ENCODE data around the gene DOK6.

DOK6 gene

GRCh38 chr18:69490813-69491212 lies 90.1 kb downstream of the DOK6 start:
- no peak overlapping the region for H3K4me3 ChIP-seq (replicated peaks in 1 of 2; ENCODE audit: low read depth in 2 of 2, low read length in 2 of 2)
- DNase-seq (ENCODE audit: low read depth in 2 of 2): peak; percentile 48 to 49
- no peak for TF ChIP-seq CTCF (IDR thresholded peaks at IDR 0.05; ENCODE audit: low read depth, low read length)

DNA sequence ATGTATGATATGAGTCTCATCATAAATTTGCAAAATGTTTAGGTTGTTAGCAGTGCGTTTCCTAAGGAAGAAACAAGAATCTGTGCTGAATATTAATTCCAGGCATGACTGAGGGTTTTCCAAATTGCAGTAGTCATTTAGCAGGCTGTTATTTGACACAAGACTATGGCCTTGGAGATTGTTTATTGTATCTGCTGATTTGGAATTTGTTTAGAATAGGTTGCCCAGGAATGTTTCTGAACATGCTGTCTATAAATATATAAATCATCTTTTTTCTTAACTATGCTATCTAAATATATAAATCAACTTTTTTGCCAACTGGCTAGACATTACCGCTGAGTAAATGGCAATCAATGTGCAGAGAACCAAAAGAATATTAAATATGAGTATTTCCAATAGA lies 90.9 kb downstream of the DOK6 start:
- DNase-seq (ENCODE audit: low read depth in 2 of 2): no peak
- no peak for TF ChIP-seq CTCF (IDR thresholded peaks at IDR 0.05; ENCODE audit: low read depth, low read length)
- no peak overlapping the region for H3K4me3 ChIP-seq (replicated peaks in 1 of 2; ENCODE audit: low read depth in 2 of 2, low read length in 2 of 2)

GRCh38 chr18:69492861-69493260 lies 92.2 kb downstream of the DOK6 start:
- no peak for TF ChIP-seq CTCF (IDR thresholded peaks at IDR 0.05; ENCODE audit: low read depth, low read length)
- no peak overlapping the region for H3K4me3 ChIP-seq (replicated peaks in 1 of 2; ENCODE audit: low read depth in 2 of 2, low read length in 2 of 2)
- DNase-seq (ENCODE audit: low read depth in 2 of 2): no peak

DNA sequence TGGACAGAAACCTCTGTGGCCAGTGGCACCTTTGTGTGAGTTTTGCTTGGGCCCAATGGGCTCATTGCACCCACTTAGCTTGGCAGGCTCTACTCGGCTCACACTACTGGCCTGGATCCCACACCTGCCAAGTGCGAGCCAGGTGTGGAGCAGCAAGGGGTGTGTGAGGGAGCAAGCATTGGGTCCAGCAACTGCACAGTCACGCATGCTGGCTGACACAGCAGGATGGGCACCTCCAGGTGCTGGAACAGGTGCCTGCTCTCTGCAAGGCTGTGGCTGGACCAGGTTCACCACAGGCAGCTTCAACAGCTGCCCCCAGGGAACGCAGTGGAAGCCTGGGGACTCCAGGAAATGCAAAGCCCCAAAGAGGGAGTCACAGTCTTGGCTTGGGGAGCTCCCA lies 94.2 kb downstream of the DOK6 start:
- no peak for DNase-seq (ENCODE audit: low read depth in 2 of 2)
- no peak overlapping the region for H3K4me3 ChIP-seq (replicated peaks in 1 of 2; ENCODE audit: low read depth in 2 of 2, low read length in 2 of 2)
- TF ChIP-seq CTCF (IDR thresholded peaks at IDR 0.05; ENCODE audit: low read depth, low read length): no peak

DNA sequence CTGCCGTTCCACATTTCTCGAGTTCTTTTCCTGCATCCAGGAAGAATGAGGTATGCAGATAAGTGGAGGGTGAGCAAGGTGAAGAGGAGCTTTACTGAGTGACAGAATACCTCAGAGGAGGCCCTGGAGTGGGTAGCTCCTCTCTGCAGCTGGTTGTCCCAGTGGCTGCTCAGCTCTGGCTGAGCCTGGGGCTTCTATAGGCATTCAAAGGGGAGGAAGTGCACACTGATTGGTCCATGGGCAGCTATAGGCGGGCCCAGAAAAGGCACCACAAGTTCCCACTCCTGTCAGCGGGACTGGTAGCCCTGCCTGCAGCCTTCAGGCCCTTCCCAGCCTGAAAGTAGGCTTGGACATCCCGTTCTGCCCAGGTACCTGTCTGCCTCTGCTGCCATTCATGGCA lies 94.7 kb downstream of the DOK6 start:
- no peak for DNase-seq (ENCODE audit: low read depth in 2 of 2)
- TF ChIP-seq CTCF (IDR thresholded peaks at IDR 0.05; ENCODE audit: low read depth, low read length): no peak
- H3K4me3 ChIP-seq (replicated peaks in 1 of 2; ENCODE audit: low read depth in 2 of 2, low read length in 2 of 2): no peak overlapping the region

DNA sequence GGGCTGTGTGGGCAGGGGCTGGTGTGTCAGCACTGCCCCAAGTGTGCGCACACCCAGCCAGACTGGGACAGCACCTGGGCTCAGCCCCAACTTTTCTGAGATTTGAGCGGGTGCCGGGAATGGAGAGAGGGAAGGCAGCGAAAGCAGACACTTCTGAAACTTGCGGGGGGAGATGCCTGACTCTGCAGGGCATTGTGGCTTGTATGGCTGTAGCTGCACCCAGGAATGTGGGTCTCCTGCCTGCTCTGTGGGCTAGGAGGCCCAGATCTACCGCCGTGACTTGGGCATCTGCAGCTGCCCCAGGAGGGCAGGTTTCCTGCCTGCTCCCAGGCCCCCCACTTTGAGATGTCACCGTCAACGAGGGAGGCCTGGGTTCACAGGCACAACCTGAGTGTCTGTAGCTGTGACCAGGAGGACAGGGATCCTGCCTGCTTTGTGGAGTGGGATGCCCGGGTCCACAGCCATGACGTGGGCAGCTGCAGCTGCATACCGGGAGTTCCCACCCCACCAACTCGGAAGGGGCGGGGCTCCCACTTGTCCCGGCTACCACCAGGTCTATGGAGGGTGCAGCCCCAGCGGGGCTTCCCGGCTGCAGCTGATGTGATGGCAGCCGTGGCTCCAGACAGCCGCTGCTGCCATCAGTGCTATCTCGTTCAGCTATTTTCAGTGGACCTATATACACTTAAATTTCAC lies 95.3 kb downstream of the DOK6 start:
- no peak overlapping the region for H3K4me3 ChIP-seq (replicated peaks in 1 of 2; ENCODE audit: low read depth in 2 of 2, low read length in 2 of 2)
- DNase-seq (ENCODE audit: low read depth in 2 of 2): no peak
- TF ChIP-seq CTCF (IDR thresholded peaks at IDR 0.05; ENCODE audit: low read depth, low read length): no peak

- DNase-seq (ENCODE audit: low read depth in 2 of 2): peak; percentile 18 to 39
- no peak for TF ChIP-seq CTCF (IDR thresholded peaks at IDR 0.05; ENCODE audit: low read depth, low read length)
- no peak overlapping the region for H3K4me3 ChIP-seq (replicated peaks in 1 of 2; ENCODE audit: low read depth in 2 of 2, low read length in 2 of 2)
Measured at GRCh38 chr18:69518989-69519388, 118.3 kb downstream of the DOK6 start.
